Ovary (tissue), 3 donors: Measurements from ENCODE around the gene WNT11.

ENCODE experiments used
- POLR2A ChIP-seq: fragments of 450-650 bp; IDR thresholded peaks from one replicate; pipeline ENCODE4 v1.6.1; 2017; ENCODE audit warnings: antibody characterized with exemption, mild to moderate bottlenecking, moderate library complexity
- TF ChIP-seq, protein P1 (sequence below), 3 donors: fragments of 450-650 bp in 2 of 3; fragments of 200-600 bp in 1 of 3; IDR thresholded peaks; one replicate each; pipeline versions ENCODE4 v1.5.1 to v1.8.0; 2016 to 2022; ENCODE audit warnings: antibody characterized with exemption in 3 of 3, mild to moderate bottlenecking in 1 of 3
- donor health status: DM: no; HTN: no; CAD: no.

DNA sequence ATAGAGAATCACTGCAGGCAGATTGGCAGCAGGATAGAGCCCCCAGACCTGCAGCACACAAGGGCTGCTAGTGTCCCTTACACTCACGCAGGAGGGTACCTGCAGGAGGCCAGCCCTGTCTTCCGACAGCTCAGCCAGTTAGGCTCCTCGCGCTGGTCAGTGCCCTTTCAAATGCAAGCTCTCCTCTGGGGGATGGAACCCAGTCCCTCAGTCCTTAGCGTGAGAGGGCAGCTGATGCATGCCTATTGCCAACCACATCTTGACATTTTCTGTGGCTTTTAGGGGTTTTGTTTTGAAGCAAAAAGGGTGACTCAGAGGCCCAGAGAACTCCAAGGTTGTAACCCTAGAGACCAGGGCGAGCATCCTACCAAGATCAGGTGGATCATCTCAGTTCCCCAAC lies 40.0 kb downstream of the WNT11 start:
- TF ChIP-seq, protein P1, sequence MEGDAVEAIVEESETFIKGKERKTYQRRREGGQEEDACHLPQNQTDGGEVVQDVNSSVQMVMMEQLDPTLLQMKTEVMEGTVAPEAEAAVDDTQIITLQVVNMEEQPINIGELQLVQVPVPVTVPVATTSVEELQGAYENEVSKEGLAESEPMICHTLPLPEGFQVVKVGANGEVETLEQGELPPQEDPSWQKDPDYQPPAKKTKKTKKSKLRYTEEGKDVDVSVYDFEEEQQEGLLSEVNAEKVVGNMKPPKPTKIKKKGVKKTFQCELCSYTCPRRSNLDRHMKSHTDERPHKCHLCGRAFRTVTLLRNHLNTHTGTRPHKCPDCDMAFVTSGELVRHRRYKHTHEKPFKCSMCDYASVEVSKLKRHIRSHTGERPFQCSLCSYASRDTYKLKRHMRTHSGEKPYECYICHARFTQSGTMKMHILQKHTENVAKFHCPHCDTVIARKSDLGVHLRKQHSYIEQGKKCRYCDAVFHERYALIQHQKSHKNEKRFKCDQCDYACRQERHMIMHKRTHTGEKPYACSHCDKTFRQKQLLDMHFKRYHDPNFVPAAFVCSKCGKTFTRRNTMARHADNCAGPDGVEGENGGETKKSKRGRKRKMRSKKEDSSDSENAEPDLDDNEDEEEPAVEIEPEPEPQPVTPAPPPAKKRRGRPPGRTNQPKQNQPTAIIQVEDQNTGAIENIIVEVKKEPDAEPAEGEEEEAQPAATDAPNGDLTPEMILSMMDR (IDR thresholded peaks at IDR 0.05), result no peak
- no peak for TF ChIP-seq POLR2A
